SKM-1 treated with dmso at 0.1 percent for 144 hours (cell line): Measurements from ENCODE around the gene TJP1.

Experiments
- DNase-seq: peaks from one replicate; lab custom pipeline; 2025; ENCODE audit not compliant: unreplicated experiment; lab: John Stamatoyannopoulos, UW

The TJP1 gene

DNA sequence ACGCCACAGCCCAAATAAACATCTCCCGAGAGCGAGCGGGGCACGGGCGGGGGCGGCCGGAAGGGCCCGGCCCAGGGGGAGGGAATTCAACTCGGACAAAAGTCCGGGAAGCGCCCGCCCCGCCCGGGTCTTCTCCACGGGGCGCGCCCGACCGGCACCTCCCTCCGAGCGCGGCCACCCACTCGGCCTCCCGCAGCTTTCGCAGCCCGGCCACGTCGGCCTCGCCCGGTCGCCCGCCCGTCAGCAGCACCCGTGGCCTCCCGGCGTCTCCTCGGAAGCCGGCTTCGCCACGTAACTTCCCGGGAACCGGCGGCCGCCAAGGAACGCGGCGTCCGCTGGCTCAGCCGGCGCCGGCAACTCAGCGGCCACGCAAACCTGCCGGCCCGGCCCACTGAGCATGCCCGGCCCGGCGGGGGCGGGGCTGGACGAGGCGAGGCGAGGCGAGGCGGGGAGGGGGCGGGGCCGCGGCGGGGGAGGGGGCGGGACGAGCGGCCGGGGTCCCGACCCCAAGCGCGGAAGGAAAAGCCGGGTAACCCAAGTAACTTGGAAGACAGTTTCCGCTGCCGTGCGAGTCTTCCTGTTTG is at the start of gene TJP1:
Gene TJP1, minus strand, starts transcription at position 369 of the 584 bp plus-strand sequence. CDS start 440 bp downstream, outside the sequence.
- no peak for DNase-seq

DNA sequence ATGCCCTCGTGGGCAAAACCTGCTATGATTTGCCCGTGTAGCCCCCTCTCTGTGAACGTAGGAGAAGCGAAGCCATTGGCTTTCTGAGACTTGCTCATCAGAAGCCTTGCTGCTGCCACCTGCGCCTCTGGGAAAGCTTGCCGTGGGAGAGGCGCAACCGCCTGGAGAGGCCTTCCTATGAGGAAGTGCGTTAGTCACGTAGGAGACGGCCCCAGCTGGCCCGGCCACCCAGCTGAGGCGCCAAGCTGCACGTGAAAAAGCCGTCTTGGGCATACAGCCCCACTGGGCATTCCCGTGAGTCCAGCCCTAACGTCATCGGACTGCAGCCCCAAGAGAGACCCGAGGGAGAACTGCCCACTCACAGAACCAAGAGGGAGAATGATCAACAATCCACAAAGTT is 49.1 kb upstream of the TJP1 start:
- no peak for DNase-seq

DNA sequence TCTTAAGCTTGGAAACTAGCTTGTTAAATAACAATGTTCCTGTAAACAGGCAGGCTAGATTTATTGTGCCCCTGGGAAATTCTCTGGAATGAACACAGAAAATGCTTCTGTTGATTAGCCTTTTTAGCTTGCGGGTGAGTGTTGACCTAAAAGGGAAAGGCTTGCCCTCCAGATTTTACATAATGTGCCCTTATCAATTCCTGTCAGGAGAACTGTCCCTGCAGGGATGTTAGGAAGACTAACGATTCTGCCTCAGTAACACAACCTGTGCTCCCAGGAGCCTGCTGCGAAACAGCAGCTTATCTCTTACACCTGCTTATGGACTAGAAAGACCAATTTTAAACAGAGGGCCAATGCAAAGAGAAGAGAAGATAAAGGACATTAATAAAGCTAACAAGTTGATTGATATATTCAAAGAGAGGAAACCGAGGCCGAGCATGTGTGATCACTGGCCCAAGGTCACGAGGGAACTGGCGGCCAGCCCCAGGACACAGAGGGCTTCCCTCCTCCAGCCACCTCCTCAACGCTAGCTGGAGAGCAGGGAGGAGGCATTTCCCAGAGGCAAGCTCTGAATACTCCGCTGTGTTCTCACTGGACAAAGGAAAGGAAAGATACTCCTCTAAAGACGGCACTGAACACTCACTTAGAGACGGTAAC is 48.4 kb upstream of the TJP1 start:
- no peak for DNase-seq

DNA sequence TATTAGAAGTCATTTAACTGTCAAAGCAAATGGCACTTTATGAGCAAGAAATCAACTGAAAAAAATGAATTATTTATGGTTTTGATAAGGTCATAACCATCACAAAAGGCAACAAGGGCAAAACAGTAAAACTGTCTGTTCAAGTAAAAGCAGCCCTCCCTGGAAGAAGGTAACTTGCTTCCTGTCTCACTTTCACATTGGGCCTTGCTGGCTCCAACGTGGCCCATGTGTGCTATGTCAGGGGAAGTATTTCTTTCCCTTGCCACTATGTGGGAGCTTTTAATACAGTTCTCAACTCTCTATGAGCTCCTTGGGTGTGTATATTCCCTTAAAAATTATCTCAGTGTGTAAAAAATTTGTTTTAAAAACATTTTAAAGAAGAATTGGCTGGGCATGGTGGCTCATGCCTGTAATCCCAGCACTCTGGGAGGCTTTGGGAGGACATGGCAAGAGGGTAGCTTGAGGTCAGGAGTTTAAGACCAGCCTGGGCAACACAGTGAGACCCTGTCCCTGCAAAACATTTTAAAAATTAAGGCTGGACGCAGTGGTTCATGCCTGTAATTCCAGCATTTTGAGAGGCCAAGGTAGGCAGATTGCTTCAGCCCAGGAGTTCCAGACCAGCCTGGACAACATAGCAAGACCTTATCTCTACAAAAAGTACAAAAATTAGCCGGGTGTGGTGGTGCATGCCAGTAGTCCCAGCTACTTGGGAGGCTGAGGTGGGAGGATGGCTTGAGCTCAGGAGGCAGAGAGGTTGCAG is 45.2 kb upstream of the TJP1 start:
- DNase-seq: no peak

DNA sequence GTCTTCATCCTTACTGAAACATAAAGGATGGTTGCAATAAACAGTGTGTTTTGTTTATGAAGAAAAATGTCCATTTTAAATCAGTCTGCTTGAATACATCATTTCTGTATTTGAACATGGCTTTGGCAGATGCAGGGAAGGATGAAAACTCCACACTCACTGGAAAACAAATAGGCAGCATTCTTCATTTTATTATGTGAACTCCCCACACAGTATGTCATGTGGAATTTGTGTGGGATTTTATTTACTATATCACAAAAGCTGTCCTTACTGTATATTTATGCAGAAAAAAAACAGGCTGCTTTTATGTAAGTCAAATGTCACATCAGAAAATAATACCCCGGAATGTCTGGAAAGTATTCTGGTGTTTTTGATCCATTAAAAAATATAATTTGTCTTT is 44.1 kb upstream of the TJP1 start:
- no peak for DNase-seq

DNA sequence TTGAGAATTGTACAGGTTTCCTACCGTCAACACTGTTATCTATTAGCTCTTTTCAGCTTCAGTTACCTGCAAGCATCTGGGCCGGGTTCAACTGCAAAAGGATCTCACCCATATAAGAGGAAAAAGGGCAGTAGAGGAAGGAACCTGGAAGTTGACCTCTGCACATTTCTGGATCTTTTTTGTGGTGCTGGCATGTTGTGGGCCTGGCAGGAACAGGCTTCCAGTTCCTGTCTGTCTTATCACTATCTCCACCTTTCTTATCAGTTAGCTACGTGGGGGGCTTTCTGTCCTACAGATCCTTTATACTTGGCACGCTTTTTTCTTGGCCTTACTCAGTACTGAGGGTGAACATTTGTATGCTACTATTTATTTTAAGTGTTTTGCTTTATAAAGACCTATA is 42.2 kb upstream of the TJP1 start:
- no peak for DNase-seq

DNA sequence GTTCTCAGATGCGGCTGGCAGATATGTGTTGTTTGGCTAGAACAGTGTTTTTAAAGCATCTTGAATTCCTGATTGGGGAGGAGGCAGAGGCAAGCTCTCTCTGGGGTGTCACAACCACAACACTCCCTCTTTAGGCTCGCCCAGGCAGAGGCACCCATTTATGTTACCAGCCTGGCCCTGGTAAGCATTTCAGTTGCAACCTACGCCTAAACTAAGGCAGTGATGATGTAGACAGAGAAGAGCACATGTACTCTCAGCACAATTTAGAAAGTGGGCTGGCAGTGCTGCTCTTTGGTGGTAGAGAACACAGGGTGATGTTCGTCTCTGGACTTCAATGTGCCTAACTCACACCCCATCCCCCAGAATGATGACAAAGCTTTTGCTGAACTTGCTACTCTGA is 41.2 kb upstream of the TJP1 start:
- DNase-seq: no peak

DNA sequence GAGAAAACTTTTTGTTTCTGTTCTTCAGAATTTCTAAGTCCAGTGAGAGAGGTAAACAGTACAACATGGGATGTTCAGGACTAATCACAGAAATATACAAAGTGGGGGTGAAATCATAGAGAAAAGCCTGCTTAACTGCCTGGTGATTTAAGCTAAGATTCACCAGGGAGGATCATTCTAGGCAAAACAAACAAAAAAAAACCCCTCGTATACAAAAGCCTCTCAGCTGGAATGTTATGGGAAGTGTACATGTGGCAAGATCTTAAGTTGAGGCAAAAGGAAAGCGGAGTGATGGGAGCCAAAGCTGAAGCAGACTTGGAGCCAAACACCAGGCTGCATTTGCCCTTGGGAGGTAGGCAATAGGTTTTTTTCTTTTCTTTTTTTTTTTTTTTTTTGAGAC is 40.0 kb upstream of the TJP1 start:
- DNase-seq: no peak

DNA sequence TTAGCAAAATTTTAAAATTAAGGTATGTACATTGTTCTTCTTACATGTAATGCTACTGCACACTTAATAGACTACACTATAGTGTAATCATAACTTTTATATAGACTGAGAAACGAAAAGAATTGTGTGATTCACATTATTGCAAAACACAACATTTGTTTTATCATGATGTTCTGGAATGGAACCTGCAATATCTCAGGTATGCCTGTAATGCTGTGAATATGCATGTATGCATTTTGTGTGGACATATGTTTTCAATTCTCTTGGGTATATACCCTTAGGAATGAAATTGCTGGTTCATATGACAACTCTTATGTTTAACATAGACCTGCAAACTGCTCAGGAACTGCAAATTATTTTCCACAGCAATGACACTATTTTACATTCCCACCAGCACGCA is 38.6 kb upstream of the TJP1 start:
- DNase-seq: no peak

DNA sequence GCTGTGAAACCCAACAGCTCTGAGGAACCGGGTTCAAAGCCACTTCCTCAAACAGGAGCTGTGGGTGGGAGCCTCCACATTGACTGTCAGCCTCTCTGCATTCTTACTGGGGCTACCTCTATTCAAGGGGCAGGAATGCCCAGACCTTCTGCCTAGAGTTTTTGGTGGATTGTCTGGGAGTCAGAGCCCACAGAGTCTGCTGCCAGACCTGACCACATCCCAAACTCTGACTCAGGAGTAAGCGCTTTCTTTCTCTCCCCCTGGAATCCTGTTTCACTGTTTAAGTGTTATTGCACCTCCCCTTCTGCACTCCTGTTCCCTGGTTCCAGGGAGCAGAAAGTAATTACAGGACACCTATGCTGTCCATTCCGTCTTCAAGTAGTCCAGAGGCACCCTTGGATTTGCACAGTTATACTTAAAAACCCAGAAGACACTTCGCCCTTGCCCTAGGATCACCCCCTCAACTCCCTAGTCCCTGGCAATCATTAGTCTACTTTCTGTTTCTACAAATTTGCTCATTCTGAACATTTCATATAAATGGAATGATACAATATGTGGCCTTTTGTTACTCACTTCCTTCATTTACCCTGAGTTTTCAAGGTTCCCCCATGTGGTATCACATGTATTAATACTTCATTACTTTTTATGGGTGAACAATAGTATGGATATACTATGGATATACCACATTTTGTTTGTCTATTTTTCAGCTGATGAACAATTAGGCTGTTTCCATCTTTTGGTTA is 37.9 kb upstream of the TJP1 start:
- no peak for DNase-seq

DNA sequence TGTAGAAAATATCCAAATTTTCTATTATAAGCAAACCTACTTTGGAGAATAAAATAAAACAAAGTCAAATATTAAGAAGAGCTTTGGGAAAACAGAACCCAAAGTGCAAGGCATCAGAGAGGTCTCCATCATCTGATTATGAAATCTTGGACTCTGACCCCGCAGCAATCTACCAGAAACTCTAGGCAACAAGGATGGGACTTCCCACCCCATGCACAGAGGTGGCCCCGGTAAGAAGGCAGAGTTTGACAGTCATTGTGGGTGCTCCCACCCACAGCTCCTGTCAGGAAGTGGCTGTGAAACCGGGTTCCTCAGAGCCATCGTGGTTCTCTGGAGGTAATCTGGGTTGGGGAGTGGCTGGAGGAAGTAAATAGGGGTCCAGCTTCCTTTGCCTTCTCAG is 37.0 kb upstream of the TJP1 start:
- no peak for DNase-seq

DNA sequence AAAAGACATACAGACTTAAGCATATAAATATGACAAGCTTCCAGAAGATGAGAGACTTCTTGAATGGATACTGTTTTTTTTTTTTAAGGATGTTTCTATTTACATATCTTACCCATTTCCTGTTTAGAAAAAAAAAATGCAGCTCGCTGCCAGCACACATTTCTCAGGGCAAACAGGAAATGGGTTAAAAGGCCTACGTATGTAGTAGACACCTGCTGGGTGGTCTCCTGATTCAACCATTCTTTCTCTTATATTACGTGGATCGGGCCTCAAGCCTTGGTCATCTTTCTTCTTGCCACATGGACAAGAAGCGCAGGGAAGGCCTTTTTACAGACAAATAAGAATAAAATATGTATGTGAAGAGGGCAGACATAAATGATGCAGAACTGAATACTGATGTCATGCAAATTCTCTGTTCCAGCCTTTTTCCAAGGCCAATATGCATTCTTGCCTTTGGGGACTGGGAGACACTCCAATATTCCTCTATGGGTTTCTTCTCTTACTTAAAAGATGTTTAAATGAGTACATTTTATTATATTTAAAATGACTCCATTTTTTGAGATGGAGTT is 35.0 kb upstream of the TJP1 start:
- DNase-seq: no peak

DNA sequence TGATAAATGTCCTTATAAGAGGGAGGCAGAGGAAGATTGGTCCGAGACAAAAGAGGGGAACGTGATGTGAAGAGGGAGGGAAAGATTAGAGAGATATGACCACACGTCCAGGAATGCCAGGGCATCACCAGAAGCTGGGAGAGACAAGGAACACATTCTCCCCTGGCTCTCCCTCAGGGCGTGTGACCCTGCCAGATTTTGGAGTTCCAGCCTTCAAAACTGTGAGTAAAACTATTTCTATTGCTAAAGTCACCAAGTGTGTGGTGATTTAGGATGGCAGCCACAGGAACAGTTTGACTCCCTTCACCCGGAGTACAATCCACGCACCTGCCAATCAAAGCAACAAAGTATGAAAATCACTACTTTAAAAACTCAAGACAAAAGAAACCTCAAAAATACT is 32.1 kb upstream of the TJP1 start:
- DNase-seq: no peak

DNA sequence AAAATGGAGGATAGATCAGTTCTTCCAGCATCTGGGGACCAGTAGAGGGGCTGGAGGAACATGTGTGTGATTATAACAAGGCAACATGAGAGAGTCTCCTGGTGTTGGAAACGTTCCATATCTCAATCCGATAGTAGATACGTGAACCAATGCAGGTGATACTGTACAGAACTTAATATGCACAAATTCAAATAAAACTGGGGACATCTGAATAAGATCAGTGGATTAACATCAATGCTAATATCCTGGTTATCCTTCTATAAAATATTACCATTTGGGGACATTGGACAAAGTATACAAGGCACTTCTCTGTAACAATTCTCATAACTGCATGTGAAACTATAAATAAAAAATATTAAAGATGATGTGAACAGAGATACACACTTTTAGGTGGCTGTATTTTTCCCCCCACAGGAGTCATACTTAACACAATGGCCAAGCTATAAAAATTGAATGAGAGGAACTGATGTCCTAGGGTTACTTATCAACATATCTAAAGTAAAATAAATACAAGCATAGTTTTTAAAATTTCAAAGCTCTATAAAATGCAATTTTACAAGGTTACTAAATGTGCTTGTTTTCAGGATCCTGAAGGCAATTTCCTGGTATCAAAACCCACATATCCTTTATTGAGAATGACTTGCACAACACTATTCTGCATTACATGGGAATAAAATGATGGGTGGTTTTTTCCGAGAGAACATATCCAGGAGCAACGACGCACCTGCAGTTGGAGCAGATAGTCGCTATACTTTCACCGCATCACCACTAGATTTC is 31.1 kb upstream of the TJP1 start:
- DNase-seq: no peak

DNA sequence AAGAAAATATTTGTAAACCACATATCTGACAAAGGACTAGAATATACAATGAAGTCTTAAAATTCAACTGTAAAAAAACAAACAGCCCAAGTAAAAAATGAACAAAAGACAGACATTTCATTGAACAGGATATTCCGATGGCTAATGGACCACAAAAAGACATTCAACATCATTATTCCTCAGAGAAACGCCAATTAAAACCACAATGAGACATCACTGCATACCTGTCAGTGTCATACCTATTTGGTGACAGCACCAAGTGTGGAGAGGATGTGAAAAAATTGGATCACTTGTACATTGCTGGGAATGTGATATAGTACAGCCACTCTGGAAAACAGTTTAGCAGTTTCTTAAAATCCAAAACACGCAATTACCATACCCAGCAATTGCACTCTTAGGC is 29.9 kb upstream of the TJP1 start:
- no peak for DNase-seq

DNA sequence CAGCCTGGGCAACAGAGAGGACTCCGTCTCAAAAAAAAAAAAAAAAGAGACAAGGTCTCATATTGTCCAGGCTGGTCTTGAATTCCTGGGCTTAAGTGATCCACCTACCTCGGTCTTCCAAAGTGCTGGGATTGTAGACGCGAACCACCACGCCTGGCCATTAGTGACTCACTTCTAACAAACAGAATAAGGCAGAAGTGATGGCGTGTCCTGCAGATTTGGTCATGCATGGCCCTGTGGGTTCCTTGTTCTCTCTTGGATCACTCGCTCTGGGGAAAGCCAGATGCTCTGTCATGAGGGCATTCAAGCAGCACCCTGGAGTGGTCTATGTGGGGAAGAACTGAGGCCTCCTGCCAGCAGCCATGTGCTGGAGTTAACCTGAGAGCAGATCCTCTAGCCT is 27.4 kb upstream of the TJP1 start:
- DNase-seq: no peak

DNA sequence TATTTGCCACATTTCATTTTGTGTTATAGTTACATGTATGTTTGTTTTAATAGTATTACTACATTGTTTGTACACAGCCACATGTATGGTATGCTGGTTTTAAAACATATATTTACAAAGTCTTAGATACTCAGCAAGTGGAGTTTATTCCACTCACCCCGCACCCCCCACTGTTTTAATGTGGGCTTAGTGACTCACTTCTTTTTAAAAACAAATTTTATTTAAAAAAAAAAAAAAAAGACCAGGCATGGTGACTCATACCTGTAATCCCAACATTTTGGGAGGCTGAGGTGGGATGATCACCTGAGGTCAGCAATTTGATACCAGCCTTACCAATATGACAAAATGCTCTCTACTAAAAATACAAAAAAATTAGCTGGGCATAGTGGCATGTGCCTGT is 26.9 kb upstream of the TJP1 start:
- DNase-seq: no peak

DNA sequence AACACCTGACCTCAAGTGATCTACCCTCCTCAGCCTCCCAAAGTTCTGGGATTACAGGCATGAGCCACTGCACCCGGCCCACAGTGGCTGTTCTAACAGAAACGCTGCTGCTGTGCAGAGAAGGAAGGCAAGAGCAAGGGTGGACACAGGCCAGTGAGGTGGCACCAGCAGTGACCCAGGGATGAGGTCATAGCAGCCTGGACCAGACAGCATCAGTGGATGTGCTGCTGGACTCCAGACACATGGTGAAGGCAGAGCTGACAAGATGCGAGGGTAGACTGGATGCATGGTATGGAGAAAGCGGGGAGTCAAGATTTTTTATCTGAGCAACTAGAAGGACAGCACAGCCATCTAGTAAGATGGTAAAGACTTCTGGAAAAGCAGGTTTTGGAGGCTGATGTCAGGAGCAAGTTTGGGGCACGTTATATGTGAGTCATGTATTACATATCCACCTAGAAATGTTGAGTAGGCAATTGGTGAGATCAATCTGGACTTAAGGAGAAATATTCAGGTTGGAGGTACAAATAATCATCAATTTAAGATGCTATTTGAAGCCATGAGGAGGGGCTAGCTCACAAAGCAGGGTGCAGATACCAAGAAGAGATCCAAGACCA is 22.1 kb upstream of the TJP1 start:
- no peak for DNase-seq

DNA sequence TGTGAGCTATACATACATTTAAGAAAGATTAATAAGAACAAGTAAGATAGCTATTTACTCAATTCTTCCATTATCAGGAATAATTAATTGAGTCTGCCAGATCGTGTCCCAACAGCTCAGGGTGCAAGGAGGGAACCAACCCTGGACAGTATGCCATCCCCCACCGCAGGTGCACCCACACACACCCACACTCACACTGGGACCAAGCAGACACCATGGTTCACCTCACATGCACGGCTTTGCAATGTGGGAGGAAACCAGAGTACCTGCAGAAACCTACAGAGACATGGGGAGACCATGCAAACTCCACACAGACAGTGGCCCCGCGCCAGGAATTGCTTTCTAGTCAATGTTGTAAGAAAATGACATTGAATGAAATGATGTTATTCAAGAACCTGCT is 20.0 kb upstream of the TJP1 start:
- DNase-seq: no peak

DNA sequence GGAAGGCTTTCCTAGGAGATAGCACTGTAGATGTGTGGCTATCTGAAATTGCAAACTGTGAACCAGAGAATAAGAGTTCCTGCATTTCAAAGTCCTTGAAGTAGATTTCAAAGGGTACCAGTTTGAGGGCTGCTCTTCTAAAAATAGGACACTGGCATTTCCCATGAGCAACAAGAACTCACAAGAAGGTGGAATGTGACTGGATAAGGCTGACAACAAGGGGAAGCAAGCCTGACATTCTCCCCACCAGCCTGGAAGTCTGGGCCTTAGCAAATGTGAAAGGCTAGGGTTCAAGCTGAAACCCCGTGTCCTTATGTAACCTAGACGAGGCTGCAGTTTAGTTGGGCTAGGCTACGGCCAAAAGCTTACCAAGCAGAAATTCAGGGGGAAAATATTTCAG is 18.7 kb upstream of the TJP1 start:
- DNase-seq: no peak
